Progenitor cell of endocrine pancreas (in vitro differentiated cells): ENCODE data around the gene HIPK1. TPM values are rescaled to one million over a fixed set of nuclear protein-coding genes. Genes with fewer than 3 reads are reported as not detected.

Experiments
- DNase-seq: peaks from one replicate; pipeline ENCODE4 v3.0.0; 2021; ENCODE audit warnings: low spot score; ENCODE audit not compliant: unreplicated experiment
- H3K27ac Mint-ChIP-seq: 2 replicates; pipeline ENCODE4 v1.8.0; 2021; ENCODE audit warnings: mild to moderate bottlenecking, moderate library complexity, mixed read lengths
- H3K27me3 Mint-ChIP-seq: 2 replicates; pipeline ENCODE4 v1.8.0; 2021; ENCODE audit warnings: mixed read lengths
- H3K36me3 Mint-ChIP-seq: 2 replicates; pipeline ENCODE4 v1.8.0; 2022; ENCODE audit warnings: mixed read lengths; ENCODE audit not compliant: insufficient read depth
- H3K4me1 Mint-ChIP-seq: 2 replicates; pipeline ENCODE4 v1.8.0; 2021; ENCODE audit warnings: low read depth, mixed read lengths
- H3K4me3 Mint-ChIP-seq: 2 replicates; pipeline ENCODE4 v1.8.0; 2021; ENCODE audit warnings: low read depth, mild to moderate bottlenecking, moderate library complexity, mixed read lengths
- H3K9me3 Mint-ChIP-seq: 2 replicates; pipeline ENCODE4 v1.8.0; 2021; ENCODE audit warnings: low read depth, mixed read lengths
- total RNA-seq: library from RNA; stranded (reverse); gene quantifications from 2 replicates; pipeline ENCODE4 v1.2.1, GENCODE V29; 2021
- TF ChIP-seq, protein P1 (sequence below): fragments of 200-600 bp; sonication (generic); IDR thresholded peaks from one replicate; pipeline ENCODE4 v1.5.0; 2021; ENCODE audit warnings: antibody characterized with exemption, mild to moderate bottlenecking; ENCODE audit not compliant: unreplicated experiment

The HIPK1 gene
- total RNA-seq, 1 donor from 2014 or later = 54.2 TPM

DNA sequence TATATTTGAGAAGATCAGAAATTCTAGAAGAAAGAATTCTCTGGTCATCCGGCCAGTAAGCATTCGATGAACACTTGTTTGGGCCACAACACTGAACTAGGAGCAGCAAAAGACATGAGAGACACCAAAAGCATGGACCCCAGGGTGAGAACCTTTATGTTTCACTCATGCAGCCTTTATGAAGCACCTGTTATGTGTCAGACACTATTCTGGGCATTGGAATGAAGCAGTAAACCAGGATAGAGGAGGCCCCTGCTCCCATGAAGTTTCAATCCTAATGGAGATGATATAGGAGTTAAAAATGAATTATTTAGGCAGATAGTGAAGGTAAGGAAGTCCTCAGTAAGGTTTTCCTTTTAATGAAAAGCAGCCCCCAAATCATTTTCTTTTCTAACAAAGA, 93.8 kb downstream of the HIPK1 start:
- peaks cover 10% of the 10 kb centered on the region for H3K4me1 Mint-ChIP-seq
- TF ChIP-seq, protein P1, sequence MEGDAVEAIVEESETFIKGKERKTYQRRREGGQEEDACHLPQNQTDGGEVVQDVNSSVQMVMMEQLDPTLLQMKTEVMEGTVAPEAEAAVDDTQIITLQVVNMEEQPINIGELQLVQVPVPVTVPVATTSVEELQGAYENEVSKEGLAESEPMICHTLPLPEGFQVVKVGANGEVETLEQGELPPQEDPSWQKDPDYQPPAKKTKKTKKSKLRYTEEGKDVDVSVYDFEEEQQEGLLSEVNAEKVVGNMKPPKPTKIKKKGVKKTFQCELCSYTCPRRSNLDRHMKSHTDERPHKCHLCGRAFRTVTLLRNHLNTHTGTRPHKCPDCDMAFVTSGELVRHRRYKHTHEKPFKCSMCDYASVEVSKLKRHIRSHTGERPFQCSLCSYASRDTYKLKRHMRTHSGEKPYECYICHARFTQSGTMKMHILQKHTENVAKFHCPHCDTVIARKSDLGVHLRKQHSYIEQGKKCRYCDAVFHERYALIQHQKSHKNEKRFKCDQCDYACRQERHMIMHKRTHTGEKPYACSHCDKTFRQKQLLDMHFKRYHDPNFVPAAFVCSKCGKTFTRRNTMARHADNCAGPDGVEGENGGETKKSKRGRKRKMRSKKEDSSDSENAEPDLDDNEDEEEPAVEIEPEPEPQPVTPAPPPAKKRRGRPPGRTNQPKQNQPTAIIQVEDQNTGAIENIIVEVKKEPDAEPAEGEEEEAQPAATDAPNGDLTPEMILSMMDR = no peak
- H3K27me3 Mint-ChIP-seq = peaks cover 4% of the 10 kb centered on the region
- no peak overlapping the region for H3K4me3 Mint-ChIP-seq
- no peak overlapping the region for H3K27ac Mint-ChIP-seq
- DNase-seq = no peak
- H3K36me3 Mint-ChIP-seq = no peaks in the 10 kb centered on the region
- H3K9me3 Mint-ChIP-seq = peaks cover 7% of the 10 kb centered on the region

DNA sequence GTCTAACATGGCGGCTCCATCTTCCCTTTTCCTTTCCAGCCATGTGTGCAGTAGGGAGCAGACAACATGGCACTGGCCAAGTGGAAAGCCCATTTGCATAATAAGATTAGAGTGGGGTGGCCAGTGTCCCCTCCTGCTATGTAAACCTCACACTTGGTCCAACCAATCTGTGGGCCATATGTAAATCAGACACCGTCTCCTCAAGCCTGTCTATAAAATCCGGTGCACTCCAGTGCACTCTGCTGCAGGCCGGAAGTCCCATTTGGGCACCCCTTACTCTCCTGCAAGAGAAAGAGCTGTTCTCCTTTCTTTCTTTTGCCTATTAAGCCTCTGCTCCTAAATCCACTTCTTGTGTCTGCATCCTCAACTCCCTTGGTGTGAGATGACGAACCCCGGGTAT, 94.3 kb downstream of the HIPK1 start:
- no peak overlapping the region for H3K27ac Mint-ChIP-seq
- H3K4me1 Mint-ChIP-seq = peaks cover 10% of the 10 kb centered on the region
- H3K36me3 Mint-ChIP-seq = no peaks in the 10 kb centered on the region
- DNase-seq = no peak
- peaks cover 7% of the 10 kb centered on the region for H3K9me3 Mint-ChIP-seq
- no peak overlapping the region for H3K4me3 Mint-ChIP-seq
- peaks cover 4% of the 10 kb centered on the region for H3K27me3 Mint-ChIP-seq
- TF ChIP-seq, protein P1 = no peak

DNA sequence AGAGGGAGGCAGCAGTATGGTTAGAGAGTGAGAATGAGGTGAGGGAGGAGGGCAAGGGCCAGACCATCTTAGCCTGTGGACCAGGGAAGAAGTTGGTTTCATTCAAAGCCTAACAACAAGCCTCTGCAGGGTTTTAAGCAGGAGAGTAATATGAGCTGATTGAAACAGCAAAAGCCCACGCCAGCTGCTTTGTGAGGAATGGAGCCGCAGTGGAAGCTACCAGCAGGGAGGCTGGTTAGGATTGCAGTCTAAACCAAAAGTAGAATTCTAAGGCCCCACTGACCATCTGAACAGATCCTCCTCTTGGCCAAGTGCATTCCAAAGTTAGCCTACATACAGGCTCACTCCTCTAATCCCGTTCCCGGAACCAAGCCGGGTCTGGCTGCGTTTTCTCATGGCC, 94.9 kb downstream of the HIPK1 start:
- Mint-ChIP-seq H3K27ac (no peak overlapping the region), H3K27me3 (peaks cover 4% of the 10 kb centered on the region), H3K36me3 (no peaks in the 10 kb centered on the region), H3K9me3 (peaks cover 7% of the 10 kb centered on the region), H3K4me3 (no peak overlapping the region), H3K4me1 (peaks cover 10% of the 10 kb centered on the region)
- TF ChIP-seq, protein P1 = no peak
- DNase-seq = no peak

DNA sequence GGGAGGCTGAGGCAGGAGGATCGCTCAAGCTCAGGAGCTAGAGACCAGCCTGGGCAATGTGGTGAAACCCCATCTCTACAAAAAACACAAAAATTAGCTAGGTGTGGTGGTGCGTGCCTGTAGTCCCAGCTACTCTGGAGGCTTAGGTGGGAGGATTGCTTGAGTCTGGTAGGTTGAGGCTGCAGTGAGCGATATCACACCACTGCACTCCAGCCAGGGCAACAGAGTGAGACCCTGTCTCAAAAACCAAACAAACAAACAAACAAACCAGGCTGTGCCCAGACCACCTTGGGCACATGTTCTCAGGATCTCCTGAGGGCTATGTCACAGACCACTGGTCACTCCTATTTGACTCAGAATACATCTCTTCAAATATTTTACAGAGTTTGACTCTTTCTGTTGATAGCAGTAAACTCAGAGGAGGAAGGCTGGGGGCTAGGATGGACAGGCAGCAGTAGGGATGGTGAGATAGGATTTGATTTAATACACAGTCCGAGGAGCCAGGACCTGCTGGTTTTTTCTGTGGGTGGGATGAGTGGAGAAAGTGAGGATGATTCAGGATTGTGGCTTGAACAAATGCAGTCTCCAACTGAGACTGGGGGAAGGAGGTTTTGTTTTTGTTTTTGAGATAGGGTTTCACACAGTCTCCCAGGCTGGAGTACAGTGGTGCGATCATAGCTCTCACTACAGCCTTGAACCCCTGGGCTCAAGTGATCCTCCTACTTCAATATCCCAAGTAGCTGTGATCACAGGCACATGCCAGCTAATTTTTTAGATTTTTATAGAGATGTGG, 96.7 kb downstream of the HIPK1 start:
- Mint-ChIP-seq H3K36me3 (no peaks in the 10 kb centered on the region), H3K27me3 (peaks cover 4% of the 10 kb centered on the region), H3K4me3 (no peak overlapping the region), H3K4me1 (peaks cover 6% of the 10 kb centered on the region), H3K27ac (no peak overlapping the region), H3K9me3 (no peaks in the 10 kb centered on the region)
- TF ChIP-seq, protein P1 = no peak
- DNase-seq = no peak

DNA sequence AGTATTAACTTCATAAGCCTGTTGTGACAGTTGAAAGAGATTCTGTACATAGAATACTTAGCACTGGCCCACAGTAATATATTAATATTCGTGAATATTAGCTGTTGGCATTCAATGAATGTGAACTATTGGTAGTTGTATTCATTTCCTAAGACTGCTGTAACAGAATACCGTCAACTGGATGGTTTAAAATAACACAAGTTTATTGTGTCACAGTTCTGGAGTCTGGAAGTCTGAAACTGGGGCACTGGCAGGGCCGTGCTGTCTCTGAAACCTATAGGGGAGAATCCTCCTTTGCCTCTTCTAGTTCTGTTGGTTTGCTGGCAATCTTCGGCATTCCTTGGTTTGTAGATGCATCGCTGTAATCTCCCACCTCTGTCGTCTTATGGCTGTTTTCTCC, 97.7 kb downstream of the HIPK1 start:
- Mint-ChIP-seq H3K9me3 (no peaks in the 10 kb centered on the region), H3K4me3 (no peak overlapping the region), H3K4me1 (peaks cover under 1% of the 10 kb centered on the region), H3K27ac (no peak overlapping the region), H3K27me3 (peaks cover 4% of the 10 kb centered on the region), H3K36me3 (no peaks in the 10 kb centered on the region)
- no peak for DNase-seq
- TF ChIP-seq, protein P1 = no peak

Other genes with a start within 250 kb of the HIPK1 start
- 51.3 and 51.9 TPM in 2 replicates for gene PHTF1, start 169.8 kb upstream of the HIPK1 start, total RNA-seq
- gene RSBN1, start 116.8 kb upstream of the HIPK1 start, total RNA-seq = 25.9 and 29.1 TPM in 2 replicates
- gene PTPN22, start 57.6 kb upstream of the HIPK1 start, total RNA-seq = not detected in 2 replicates
- gene BCL2L15, start 41.7 kb upstream of the HIPK1 start, total RNA-seq = 0.16 and 0.67 TPM in 2 replicates
- gene AP4B1, start 24.5 kb upstream of the HIPK1 start, total RNA-seq = 20.2 and 23.4 TPM in 2 replicates
- gene DCLRE1B, start 24.0 kb upstream of the HIPK1 start, total RNA-seq = 9.9 and 10.2 TPM in 2 replicates
- 12.9 and 14.7 TPM in 2 replicates for gene OLFML3, start 50.1 kb downstream of the HIPK1 start, total RNA-seq
- gene SYT6, start 224.5 kb downstream of the HIPK1 start, total RNA-seq = 0.98 and 1.2 TPM in 2 replicates